ENCODE measurements around the gene PHLDB2. TPM values are rescaled to one million over a fixed set of nuclear protein-coding genes. Genes with fewer than 3 reads are reported as not detected.

PHLDB2 gene
- total RNA-seq, 1 experiment from 2014 or later = 90.1 TPM

DNA sequence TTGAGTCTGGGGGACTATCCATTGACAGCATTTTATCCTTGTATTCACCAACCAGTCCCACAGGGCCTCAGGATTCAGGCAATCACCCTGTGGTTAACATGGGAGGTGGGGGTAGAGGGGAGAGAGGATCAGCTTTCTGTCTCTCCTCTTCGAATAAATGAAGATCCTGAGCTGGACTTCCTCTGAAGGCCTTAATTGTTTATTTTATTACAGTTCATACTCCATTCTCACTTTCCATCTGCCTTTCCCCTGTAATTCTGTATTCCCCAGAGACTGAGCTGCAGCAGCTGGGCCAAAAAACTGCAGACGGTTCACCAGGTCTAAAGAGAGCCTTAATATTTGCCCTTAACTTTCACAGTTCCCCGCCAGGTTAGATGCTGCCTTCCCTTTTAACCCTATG is 151.6 kb downstream of the PHLDB2 start:
- Histone ChIP-seq H2AFZ (ENCODE audit: low read length) (no peak overlapping the region), H3K79me2 (ENCODE audit: low read length) (no peaks in the 10 kb centered on the region), H3K27me3 (ENCODE audit: low read length) (no peaks in the 10 kb centered on the region), H3K4me2 (ENCODE audit: low read length) (no peak overlapping the region), H3K36me3 (ENCODE audit: low read depth, low read length) (no peaks in the 10 kb centered on the region), H4K20me1 (ENCODE audit: low read length) (no peaks in the 10 kb centered on the region), H3F3A (ENCODE audit: low read length, unreplicated experiment) (no peaks in the 10 kb centered on the region), H3K9me2 (replicated peaks; ENCODE audit: low read length) (no peaks in the 10 kb centered on the region), H3K4me1 (ENCODE audit: insufficient read depth, low read length) (peaks cover 11% of the 10 kb centered on the region; the same call in 1 of the 2 replicates), H3K27ac (ENCODE audit: low read length) (no peak overlapping the region), H3K9me3 (ENCODE audit: low read length) (no peaks in the 10 kb centered on the region), H3K9ac (ENCODE audit: low read length) (no peak overlapping the region), H3K4me3 (ENCODE audit: low read length) (no peak overlapping the region)
- ATAC-seq (no peak), DNase-seq (no peak)
- no TSS peak for BruUV-seq (replicated peaks)
- intact Hi-C loops (cut with micrococcal nuclease) = no loop called here
- no peak for TF ChIP-seq EZH2 (IDR thresholded peaks at IDR 0.05; ENCODE audit: low read length, unreplicated experiment)
- TF ChIP-seq EZH2phosphoT487 (IDR thresholded peaks at IDR 0.05; ENCODE audit: borderline replicate concordance, low read length) = no peak
- TF ChIP-seq, protein P1, sequence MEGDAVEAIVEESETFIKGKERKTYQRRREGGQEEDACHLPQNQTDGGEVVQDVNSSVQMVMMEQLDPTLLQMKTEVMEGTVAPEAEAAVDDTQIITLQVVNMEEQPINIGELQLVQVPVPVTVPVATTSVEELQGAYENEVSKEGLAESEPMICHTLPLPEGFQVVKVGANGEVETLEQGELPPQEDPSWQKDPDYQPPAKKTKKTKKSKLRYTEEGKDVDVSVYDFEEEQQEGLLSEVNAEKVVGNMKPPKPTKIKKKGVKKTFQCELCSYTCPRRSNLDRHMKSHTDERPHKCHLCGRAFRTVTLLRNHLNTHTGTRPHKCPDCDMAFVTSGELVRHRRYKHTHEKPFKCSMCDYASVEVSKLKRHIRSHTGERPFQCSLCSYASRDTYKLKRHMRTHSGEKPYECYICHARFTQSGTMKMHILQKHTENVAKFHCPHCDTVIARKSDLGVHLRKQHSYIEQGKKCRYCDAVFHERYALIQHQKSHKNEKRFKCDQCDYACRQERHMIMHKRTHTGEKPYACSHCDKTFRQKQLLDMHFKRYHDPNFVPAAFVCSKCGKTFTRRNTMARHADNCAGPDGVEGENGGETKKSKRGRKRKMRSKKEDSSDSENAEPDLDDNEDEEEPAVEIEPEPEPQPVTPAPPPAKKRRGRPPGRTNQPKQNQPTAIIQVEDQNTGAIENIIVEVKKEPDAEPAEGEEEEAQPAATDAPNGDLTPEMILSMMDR (conservative IDR thresholded peaks at IDR 0.05; ENCODE audit: low read depth, low read length) = no peak
- CTCF ChIA-PET = no interaction called here
- POLR2A ChIA-PET (ENCODE audit: unreplicated experiment) = no interaction called here

DNA sequence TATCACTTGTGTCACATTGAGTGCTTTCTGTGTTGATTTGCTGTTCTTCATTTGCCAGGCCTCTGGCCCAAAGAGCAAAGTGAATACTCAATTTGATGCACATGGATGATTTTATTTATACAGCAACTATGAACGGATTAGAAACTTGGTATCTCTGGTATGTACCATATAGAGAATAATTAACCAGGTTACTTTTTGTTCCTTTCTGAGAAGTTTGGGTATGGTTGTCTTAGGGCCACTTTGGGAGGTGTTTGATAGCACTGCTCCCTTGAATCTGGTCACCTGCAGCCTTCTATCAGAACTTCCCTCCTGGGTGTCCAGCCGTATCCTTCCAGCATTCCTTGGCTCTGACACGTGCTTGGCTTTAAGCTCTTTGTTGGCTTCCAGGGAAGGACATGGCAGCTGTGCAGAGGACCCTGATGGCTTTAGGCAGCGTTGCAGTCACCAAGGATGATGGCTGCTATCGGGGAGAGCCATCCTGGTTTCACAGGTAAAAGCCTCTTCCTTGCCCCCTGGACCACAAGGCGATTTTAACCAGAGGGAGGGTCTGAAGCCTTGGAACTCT is 152.4 kb downstream of the PHLDB2 start:
- TF ChIP-seq EZH2 (IDR thresholded peaks at IDR 0.05; ENCODE audit: low read length, unreplicated experiment) = no peak
- no peak for TF ChIP-seq EZH2phosphoT487 (IDR thresholded peaks at IDR 0.05; ENCODE audit: borderline replicate concordance, low read length)
- TF ChIP-seq, protein P1 (conservative IDR thresholded peaks at IDR 0.05; ENCODE audit: low read depth, low read length) = no peak
- no TSS peak for BruUV-seq (replicated peaks)
- no peaks in the 10 kb centered on the region for H3K9me3 ChIP-seq (ENCODE audit: low read length)
- no peak overlapping the region for H3K27ac ChIP-seq (ENCODE audit: low read length)
- H3F3A ChIP-seq (ENCODE audit: low read length, unreplicated experiment) = no peaks in the 10 kb centered on the region
- ATAC-seq (no peak), DNase-seq (no peak)
- POLR2A ChIA-PET (ENCODE audit: unreplicated experiment) = no interaction called here
- no peaks in the 10 kb centered on the region for H3K9me2 ChIP-seq (replicated peaks; ENCODE audit: low read length)
- H2AFZ ChIP-seq (ENCODE audit: low read length) = no peak overlapping the region
- no peak overlapping the region for H3K9ac ChIP-seq (ENCODE audit: low read length)
- no peaks in the 10 kb centered on the region for H3K79me2 ChIP-seq (ENCODE audit: low read length)
- intact Hi-C loops (cut with micrococcal nuclease) = no loop called here
- H3K27me3 ChIP-seq (ENCODE audit: low read length) = no peaks in the 10 kb centered on the region
- no peak overlapping the region for H3K4me3 ChIP-seq (ENCODE audit: low read length)
- H3K4me1 ChIP-seq (ENCODE audit: insufficient read depth, low read length) = peaks cover 11% of the 10 kb centered on the region; the same call in 1 of the 2 replicates
- CTCF ChIA-PET = interaction anchor here (0.7 to 3.2 kb wide), 2 partner anchors 33 to 75 kb away, joined by 4 to 28 read pairs; partner anchors contain the start of gene ABHD10
- H4K20me1 ChIP-seq (ENCODE audit: low read length) = no peaks in the 10 kb centered on the region
- no peaks in the 10 kb centered on the region for H3K36me3 ChIP-seq (ENCODE audit: low read depth, low read length)
- no peak overlapping the region for H3K4me2 ChIP-seq (ENCODE audit: low read length)

Measured in PC-3 (cell line).